ENCODE measurements around the gene EXOSC5.
"Not testable (repeated sequence)": the region's sequence is repeated elsewhere in the genome, so short reads cannot be mapped to it uniquely, and the experiment has no call there.

Gene EXOSC5

GRCh38 chr19:41350735-41351338, 46.3 kb downstream of the EXOSC5 start:
- H3K4me3 ChIP-seq (ENCODE audit: low read length) = peak overlapping the region; percentile 67
- H3K4me1 ChIP-seq (ENCODE audit: control insufficient read depth, low read depth, low read length) = peaks cover 6% of the 10 kb centered on the region
- peak overlapping the region; percentile 32 for H3K9ac ChIP-seq (ENCODE audit: low read length)
- no peaks in the 10 kb centered on the region for H3K36me3 ChIP-seq (ENCODE audit: control insufficient read depth, low read depth, low read length)
- no peaks in the 10 kb centered on the region for H3K9me3 ChIP-seq (ENCODE audit: control insufficient read depth, low read depth, low read length)
- H3K27ac ChIP-seq (ENCODE audit: low read length) = no peak overlapping the region
- peaks cover 46% of the 10 kb centered on the region for H3K27me3 ChIP-seq (ENCODE audit: control insufficient read depth, insufficient read depth, low read length)

GRCh38 chr19:41346916-41347315, 50.2 kb downstream of the EXOSC5 start:
- peaks cover 25% of the 10 kb centered on the region for H3K27me3 ChIP-seq (ENCODE audit: control insufficient read depth, insufficient read depth, low read length)
- H3K4me3 ChIP-seq (ENCODE audit: low read length); H3K4me1 ChIP-seq (ENCODE audit: control insufficient read depth, low read depth, low read length); H3K27ac ChIP-seq (ENCODE audit: low read length); H3K9me3 ChIP-seq (ENCODE audit: control insufficient read depth, low read depth, low read length); H3K36me3 ChIP-seq (ENCODE audit: control insufficient read depth, low read depth, low read length); H3K9ac ChIP-seq (ENCODE audit: low read length): not testable (repeated sequence)

GRCh38 chr19:41344162-41344561, 53.0 kb downstream of the EXOSC5 start:
- Histone ChIP-seq H3K4me1 (ENCODE audit: control insufficient read depth, low read depth, low read length) (no peaks in the 10 kb centered on the region), H3K27me3 (ENCODE audit: control insufficient read depth, insufficient read depth, low read length) (no peaks in the 10 kb centered on the region), H3K27ac (ENCODE audit: low read length) (no peak overlapping the region), H3K4me3 (ENCODE audit: low read length) (no peak overlapping the region), H3K36me3 (ENCODE audit: control insufficient read depth, low read depth, low read length) (no peaks in the 10 kb centered on the region), H3K9ac (ENCODE audit: low read length) (no peak overlapping the region), H3K9me3 (ENCODE audit: control insufficient read depth, low read depth, low read length) (no peaks in the 10 kb centered on the region)

DNA sequence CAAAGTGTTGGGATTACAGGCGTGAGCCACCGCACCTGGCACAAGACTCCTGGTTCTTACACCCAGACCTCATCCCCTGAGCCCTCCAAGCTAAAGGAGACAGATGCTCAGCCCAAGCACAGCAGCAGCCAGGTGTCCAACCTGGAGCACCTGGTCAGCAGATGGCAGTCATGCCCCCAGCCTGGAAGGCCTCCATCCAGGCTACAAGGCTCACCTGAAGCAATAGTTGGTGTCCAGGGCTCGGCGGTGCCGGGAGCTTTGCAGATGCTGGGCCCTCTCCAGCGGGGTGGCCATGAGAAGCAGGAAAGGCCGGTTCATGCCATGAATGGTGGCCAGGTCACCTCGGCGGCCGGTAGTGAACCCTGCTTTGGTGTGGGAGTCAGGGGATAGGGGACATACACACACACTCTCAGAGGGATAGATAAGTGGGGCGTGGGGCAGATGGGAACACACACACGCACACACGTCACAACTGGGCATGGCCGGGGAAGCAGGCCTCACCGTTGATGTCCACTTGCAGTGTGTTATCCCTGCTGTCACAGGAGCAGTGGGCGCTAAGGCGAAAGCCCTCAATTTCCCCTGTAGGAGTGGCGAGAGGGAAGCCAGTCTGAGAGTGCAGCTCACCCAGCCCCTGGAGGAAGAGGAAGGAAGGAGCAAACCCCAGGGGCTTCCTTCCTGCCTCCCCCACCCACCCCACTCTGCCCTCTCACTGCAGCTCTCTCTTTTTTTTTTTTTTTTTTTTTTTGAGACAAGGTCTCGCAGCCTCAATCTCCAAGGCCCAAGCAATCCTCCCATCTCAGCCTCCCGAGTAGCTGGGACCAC, 55.3 kb downstream of the EXOSC5 start:
- Histone ChIP-seq H3K4me1 (ENCODE audit: control insufficient read depth, low read depth, low read length) (no peaks in the 10 kb centered on the region), H3K9ac (ENCODE audit: low read length) (no peak overlapping the region), H3K9me3 (ENCODE audit: control insufficient read depth, low read depth, low read length) (no peaks in the 10 kb centered on the region), H3K27ac (ENCODE audit: low read length) (no peak overlapping the region), H3K27me3 (ENCODE audit: control insufficient read depth, insufficient read depth, low read length) (no peaks in the 10 kb centered on the region), H3K4me3 (ENCODE audit: low read length) (no peak overlapping the region), H3K36me3 (ENCODE audit: control insufficient read depth, low read depth, low read length) (no peaks in the 10 kb centered on the region)

GRCh38 chr19:41339936-41340335, 57.2 kb downstream of the EXOSC5 start:
- Histone ChIP-seq H3K27ac (ENCODE audit: low read length) (no peak overlapping the region), H3K27me3 (ENCODE audit: control insufficient read depth, insufficient read depth, low read length) (no peaks in the 10 kb centered on the region), H3K9ac (ENCODE audit: low read length) (no peak overlapping the region), H3K4me1 (ENCODE audit: control insufficient read depth, low read depth, low read length) (no peaks in the 10 kb centered on the region), H3K9me3 (ENCODE audit: control insufficient read depth, low read depth, low read length) (no peaks in the 10 kb centered on the region), H3K4me3 (ENCODE audit: low read length) (no peak overlapping the region), H3K36me3 (ENCODE audit: control insufficient read depth, low read depth, low read length) (no peaks in the 10 kb centered on the region)
